ENCODE measurements around the gene RRAS2. TPM values are rescaled to one million over a fixed set of nuclear protein-coding genes. Genes with fewer than 3 reads are reported as not detected.

Gene RRAS2
- total RNA-seq, 1 experiment from 2014 or later: 158 TPM

DNA sequence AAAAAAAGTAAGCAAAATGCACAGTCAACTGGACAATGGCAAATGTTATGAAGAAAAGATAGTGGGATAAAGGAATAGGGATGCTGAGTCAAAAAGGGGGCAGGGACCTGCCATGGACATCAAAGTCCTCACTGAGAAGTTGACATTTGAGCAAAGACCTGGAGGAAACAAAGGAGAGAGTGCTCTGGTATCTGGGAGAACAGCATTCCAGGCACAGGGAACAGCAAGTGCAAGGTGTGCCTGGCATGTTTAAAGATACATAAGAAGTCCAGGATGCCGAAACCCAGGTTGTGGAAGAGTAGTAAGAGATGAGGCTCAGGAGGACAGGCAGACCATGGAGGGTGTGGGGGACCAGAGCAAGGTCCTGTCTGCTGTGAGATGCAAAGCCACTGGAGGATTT is 123.3 kb downstream of the RRAS2 start:
- Histone ChIP-seq H3K14ac (ENCODE audit: insufficient read depth, low read length) (no peak overlapping the region), H3K9ac (ENCODE audit: extremely low read depth, insufficient read length, low read length) (no peak overlapping the region), H3K4me1 (ENCODE audit: insufficient read depth, low read length) (no peaks in the 10 kb centered on the region; the same call in 1 of the 2 replicates), H3T11ph (ENCODE audit: low read length) (no peak overlapping the region), H3K23ac (ENCODE audit: insufficient read length, low read depth, low read length) (no peak overlapping the region), H3K4ac (ENCODE audit: low read depth, low read length) (no peak overlapping the region), H2AK5ac (ENCODE audit: insufficient read length, low read length) (no peak overlapping the region), H4K8ac (replicated peaks; ENCODE audit: insufficient read length, low read depth, low read length) (no peak overlapping the region), H2BK20ac (ENCODE audit: low read depth, low read length, poor library complexity, severe bottlenecking) (no peak overlapping the region), H2BK15ac (ENCODE audit: low read depth, low read length) (no peak overlapping the region), H3K18ac (ENCODE audit: insufficient read length, low read depth, low read length) (no peak overlapping the region), H2BK12ac (ENCODE audit: insufficient read length, low read depth, low read length) (no peak overlapping the region), H2BK120ac (ENCODE audit: low read depth, low read length, poor library complexity, severe bottlenecking) (no peak overlapping the region), H3K79me2 (ENCODE audit: insufficient read depth, low read length) (no peaks in the 10 kb centered on the region), H3K56ac (ENCODE audit: insufficient read length, low read depth, low read length) (no peak overlapping the region), H4K20me1 (ENCODE audit: control insufficient read depth, insufficient read depth, insufficient read length) (no peaks in the 10 kb centered on the region), H2AFZ (ENCODE audit: low read length) (no peak overlapping the region), H3K79me1 (ENCODE audit: insufficient read depth, low read depth, low read length, poor library complexity, severe bottlenecking) (no peaks in the 10 kb centered on the region), H3K27me3 (ENCODE audit: insufficient read depth, low read length) (no peaks in the 10 kb centered on the region), H3K9me3 (ENCODE audit: control insufficient read depth, low read depth, low read length) (no peaks in the 10 kb centered on the region), H3K4me2 (ENCODE audit: insufficient read depth, insufficient read length, low read length) (no peak overlapping the region), H3K27ac (ENCODE audit: insufficient read length, low read depth, low read length) (no peak overlapping the region), H4K5ac (ENCODE audit: insufficient read length, low read depth, low read length) (no peak overlapping the region), H2BK5ac (ENCODE audit: insufficient read length, low read length) (no peak overlapping the region), H4K91ac (ENCODE audit: insufficient read length, low read depth, low read length) (no peak overlapping the region), H3K23me2 (ENCODE audit: insufficient read length, low read depth, low read length, poor library complexity, severe bottlenecking) (no peaks in the 10 kb centered on the region)
- TF ChIP-seq, protein P1, sequence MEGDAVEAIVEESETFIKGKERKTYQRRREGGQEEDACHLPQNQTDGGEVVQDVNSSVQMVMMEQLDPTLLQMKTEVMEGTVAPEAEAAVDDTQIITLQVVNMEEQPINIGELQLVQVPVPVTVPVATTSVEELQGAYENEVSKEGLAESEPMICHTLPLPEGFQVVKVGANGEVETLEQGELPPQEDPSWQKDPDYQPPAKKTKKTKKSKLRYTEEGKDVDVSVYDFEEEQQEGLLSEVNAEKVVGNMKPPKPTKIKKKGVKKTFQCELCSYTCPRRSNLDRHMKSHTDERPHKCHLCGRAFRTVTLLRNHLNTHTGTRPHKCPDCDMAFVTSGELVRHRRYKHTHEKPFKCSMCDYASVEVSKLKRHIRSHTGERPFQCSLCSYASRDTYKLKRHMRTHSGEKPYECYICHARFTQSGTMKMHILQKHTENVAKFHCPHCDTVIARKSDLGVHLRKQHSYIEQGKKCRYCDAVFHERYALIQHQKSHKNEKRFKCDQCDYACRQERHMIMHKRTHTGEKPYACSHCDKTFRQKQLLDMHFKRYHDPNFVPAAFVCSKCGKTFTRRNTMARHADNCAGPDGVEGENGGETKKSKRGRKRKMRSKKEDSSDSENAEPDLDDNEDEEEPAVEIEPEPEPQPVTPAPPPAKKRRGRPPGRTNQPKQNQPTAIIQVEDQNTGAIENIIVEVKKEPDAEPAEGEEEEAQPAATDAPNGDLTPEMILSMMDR (conservative IDR thresholded peaks at IDR 0.05): no peak
- Mint-ChIP-seq H3K36me3 (ENCODE audit: insufficient read depth in 1 of 3, low read depth in 3 of 3) (no peaks in the 10 kb centered on the region; a peak in 1 of 7 replicates), H3K4me1 (peaks cover 18 to 20% of the 10 kb centered on the region in 2 experiments), H3K27ac (no peak overlapping the region), H3K27me3 (ENCODE audit: low read depth) (peaks cover 7% of the 10 kb centered on the region), H3K4me3 (no peak overlapping the region), H3K9me3 (no peaks in the 10 kb centered on the region)
- WGBS (ENCODE audit: extremely low coverage, insufficient read length, low lambda C conversion rate): no CpG with 5 or more reads among the region's 1 CpG
- DNase-seq: no peak

Data from H9 (cell line).